ENCODE measurements around the gene EMC7.

Gene EMC7

DNA sequence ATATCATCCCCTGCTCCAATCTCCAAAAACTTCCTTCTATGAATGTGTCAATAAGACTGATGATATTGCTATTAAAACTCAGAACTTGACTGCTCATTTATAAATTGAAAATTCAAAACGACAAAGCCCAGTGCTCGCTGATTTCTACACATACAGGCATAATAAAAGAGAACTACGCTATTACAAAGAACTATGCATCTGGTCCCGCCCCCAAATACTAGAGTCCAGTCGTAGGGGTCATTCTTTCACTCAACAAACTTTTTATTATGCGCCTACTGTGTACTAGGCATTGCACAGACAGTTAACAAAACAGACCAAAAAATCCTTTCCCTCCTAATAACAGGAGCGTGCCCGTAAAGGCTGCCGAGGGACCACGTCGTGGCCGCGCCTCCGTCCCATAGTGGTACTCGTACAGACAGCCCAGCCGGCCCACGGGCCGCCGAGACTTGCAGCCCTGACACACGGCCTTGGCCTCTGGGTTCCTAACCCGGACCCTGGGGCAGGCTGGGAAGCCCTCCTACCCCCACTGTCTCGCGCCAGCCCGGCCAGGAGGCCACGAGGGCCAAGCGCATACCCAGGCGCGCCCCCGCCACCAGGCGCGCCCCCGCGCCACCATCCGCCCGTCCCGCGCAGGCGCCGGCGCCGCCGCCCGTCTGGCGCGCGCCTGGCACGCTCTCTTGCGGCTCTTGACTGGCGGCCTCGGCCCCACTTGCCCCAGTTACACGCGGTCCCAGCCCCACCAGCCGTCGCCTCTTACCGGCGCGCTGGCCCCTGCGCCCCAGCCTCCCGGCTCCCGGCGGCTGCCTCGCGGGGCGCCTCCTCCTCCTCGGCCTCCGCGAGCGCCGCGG, 63.4 kb downstream of the EMC7 start:
- peak; percentile 69 for DNase-seq
